GM12892 (cell line): Measurements from ENCODE around the gene SV2C.

Source experiments
- POLR2A ChIP-seq: IDR thresholded peaks from 2 replicates; pipeline ENCODE4 v1.6.1; 2011; ENCODE audit warnings: low read depth, low read length, control low read depth
- TAF1 ChIP-seq: IDR thresholded peaks from 2 replicates; pipeline ENCODE4 v1.6.1; 2011; ENCODE audit warnings: low read depth, mild to moderate bottlenecking, control low read depth, low read length, borderline replicate concordance

- TF ChIP-seq POLR2A (no peak), TAF1 (no peak)
Measured at GRCh38 chr5:76251656-76252055, 168.5 kb downstream of the SV2C start.
